ENCODE results near the gene ECD. TPM values are rescaled to one million over a fixed set of nuclear protein-coding genes. Genes with fewer than 3 reads are reported as not detected.
"Not testable (repeated sequence)": the region's sequence is repeated elsewhere in the genome, so short reads cannot be mapped to it uniquely, and the experiment has no call there.

The ECD gene
- total RNA-seq, 4 donors from 2014 or later, result 22.9 to 57.8 (median 32.9) TPM

- Histone ChIP-seq H3K9me3 (no peaks in the 10 kb centered on the region), H3K36me3 (no peaks in the 10 kb centered on the region), H3K4me1 (peaks cover 0 to 6% (median 0%) of the 10 kb centered on the region in 4 donors), H3K27ac (peak within 1 kb of the TSS in 3 of 4 donors; percentile 64 to 86 (median 81)), H3K4me3 (peak within 1 kb of the TSS; percentile 26 to 59 (median 47)), H3K27me3 (no peaks in the 10 kb centered on the region)
- TF ChIP-seq POLR2A (IDR thresholded peaks at IDR 0.05), result peak in 1 of 2 donors; percentile 13
- TF ChIP-seq, protein P1, sequence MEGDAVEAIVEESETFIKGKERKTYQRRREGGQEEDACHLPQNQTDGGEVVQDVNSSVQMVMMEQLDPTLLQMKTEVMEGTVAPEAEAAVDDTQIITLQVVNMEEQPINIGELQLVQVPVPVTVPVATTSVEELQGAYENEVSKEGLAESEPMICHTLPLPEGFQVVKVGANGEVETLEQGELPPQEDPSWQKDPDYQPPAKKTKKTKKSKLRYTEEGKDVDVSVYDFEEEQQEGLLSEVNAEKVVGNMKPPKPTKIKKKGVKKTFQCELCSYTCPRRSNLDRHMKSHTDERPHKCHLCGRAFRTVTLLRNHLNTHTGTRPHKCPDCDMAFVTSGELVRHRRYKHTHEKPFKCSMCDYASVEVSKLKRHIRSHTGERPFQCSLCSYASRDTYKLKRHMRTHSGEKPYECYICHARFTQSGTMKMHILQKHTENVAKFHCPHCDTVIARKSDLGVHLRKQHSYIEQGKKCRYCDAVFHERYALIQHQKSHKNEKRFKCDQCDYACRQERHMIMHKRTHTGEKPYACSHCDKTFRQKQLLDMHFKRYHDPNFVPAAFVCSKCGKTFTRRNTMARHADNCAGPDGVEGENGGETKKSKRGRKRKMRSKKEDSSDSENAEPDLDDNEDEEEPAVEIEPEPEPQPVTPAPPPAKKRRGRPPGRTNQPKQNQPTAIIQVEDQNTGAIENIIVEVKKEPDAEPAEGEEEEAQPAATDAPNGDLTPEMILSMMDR (IDR thresholded peaks at IDR 0.05), result no peak
- peak; percentile 48 to 84 (median 59) for DNase-seq
Observed at GRCh38 chr10:73110345-73110849, 57.4 kb downstream of the ECD start, which contains the start of gene NUDT13. NUDT13 (plus strand) TSS chr10:73110455; CDS start chr10:73114366, 3,911 bp downstream.

GRCh38 chr10:73109248-73109652 lies 58.6 kb downstream of the ECD start:
- DNase-seq, H3K27me3 ChIP-seq, H3K36me3 ChIP-seq, H3K4me1 ChIP-seq, H3K27ac ChIP-seq, H3K4me3 ChIP-seq, H3K9me3 ChIP-seq: not testable (repeated sequence)

DNA sequence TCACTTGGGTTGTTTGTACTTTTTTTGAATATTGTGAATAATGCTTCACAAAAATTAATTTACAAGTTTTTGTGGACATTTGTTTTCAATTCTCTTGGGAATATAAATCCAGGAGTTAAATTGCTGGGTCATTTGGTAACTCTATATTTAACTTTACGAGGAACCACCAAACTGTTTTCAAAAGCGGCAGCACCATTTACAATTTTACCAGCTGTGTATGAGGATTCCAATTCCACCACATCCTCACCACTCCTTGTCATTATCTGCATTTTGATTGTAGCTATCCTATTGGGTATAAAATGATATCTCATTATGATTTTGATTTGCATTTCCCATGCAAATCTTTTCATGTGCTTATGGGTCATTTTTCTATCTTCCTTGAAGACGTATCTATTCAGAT lies 61.5 kb downstream of the ECD start:
- H3K27ac ChIP-seq, result no peak overlapping the region
- no peaks in the 10 kb centered on the region for H3K36me3 ChIP-seq
- H3K27me3 ChIP-seq, result no peaks in the 10 kb centered on the region
- no peak for DNase-seq
- H3K4me3 ChIP-seq, result no peak overlapping the region
- H3K4me1 ChIP-seq, result peaks cover 0 to 5% (median 0%) of the 10 kb centered on the region in 4 donors
- TF ChIP-seq, protein P1 (IDR thresholded peaks at IDR 0.05), result no peak
- TF ChIP-seq POLR2A (IDR thresholded peaks at IDR 0.05), result no peak
- no peaks in the 10 kb centered on the region for H3K9me3 ChIP-seq

GRCh38 chr10:73099141-73099540 lies 68.7 kb downstream of the ECD start:
- no peaks in the 10 kb centered on the region for H3K9me3 ChIP-seq
- no peaks in the 10 kb centered on the region for H3K36me3 ChIP-seq
- DNase-seq, result no peak
- no peak overlapping the region for H3K27ac ChIP-seq
- H3K27me3 ChIP-seq, result no peaks in the 10 kb centered on the region
- no peak for TF ChIP-seq POLR2A (IDR thresholded peaks at IDR 0.05)
- TF ChIP-seq, protein P1 (IDR thresholded peaks at IDR 0.05), result no peak
- H3K4me3 ChIP-seq, result no peak overlapping the region
- peaks cover 0 to 5% (median 0%) of the 10 kb centered on the region in 4 donors for H3K4me1 ChIP-seq

DNA sequence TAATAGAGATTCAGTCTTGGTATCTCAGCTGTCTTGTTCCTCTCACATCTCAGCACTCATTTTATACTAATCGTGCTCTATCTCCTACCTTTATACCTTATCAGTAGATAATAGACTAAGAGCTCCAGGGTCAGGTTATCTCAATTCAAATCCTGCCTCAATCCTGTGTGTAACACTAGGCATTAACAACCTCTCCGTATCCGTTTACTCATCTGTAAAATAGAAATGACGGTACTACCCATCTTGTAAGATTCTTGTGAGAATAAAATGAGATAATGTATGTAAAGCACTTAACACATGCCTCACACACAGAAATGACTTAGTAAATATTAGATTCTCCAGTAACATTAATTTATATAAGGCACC lies 70.5 kb downstream of the ECD start:
- H3K4me1 ChIP-seq, result peaks cover 0 to 5% (median 0%) of the 10 kb centered on the region in 4 donors
- TF ChIP-seq, protein P1 (IDR thresholded peaks at IDR 0.05), result no peak
- TF ChIP-seq POLR2A (IDR thresholded peaks at IDR 0.05), result no peak
- peak overlapping the region; percentile 48 to 84 (median 66) for H3K4me3 ChIP-seq

GRCh38 chr10:73096449-73097304 lies 71.1 kb downstream of the ECD start, which contains the start of gene P4HA1:
P4HA1 (minus strand) TSS chr10:73096866; CDS start chr10:73074883, 21,983 bp downstream.
- Histone ChIP-seq H3K9me3 (no peaks in the 10 kb centered on the region), H3K4me3 (peak within 1 kb of the TSS; percentile 48 to 84 (median 66)), H3K36me3 (no peaks in the 10 kb centered on the region), H3K4me1 (peaks cover 0 to 5% (median 0%) of the 10 kb centered on the region in 4 donors), H3K27ac (peak within 1 kb of the TSS; percentile 88 to 95 (median 94)), H3K27me3 (no peaks in the 10 kb centered on the region)
- TF ChIP-seq POLR2A (IDR thresholded peaks at IDR 0.05), result peak; percentile 93 to 96
- TF ChIP-seq, protein P1 (IDR thresholded peaks at IDR 0.05), result peak; percentile 32 to 82 (median 70)
- DNase-seq, result peak; percentile 98 to 100 (median 99)

More for the DNA sequence above, 70.5 kb downstream of the ECD start:
- DNase-seq, result no peak
- H3K9me3 ChIP-seq, result no peaks in the 10 kb centered on the region
- no peaks in the 10 kb centered on the region for H3K36me3 ChIP-seq
- peak overlapping the region; percentile 88 to 95 (median 94) for H3K27ac ChIP-seq
- no peaks in the 10 kb centered on the region for H3K27me3 ChIP-seq
